ENCODE measurements around the gene ALDOB. TPM values are rescaled to one million over a fixed set of nuclear protein-coding genes. Genes with fewer than 3 reads are reported as not detected.

ALDOB gene
- total RNA-seq, 4 donors from 2014 or later, result 0.52 TPM; not detected in 3

- intact Hi-C loops (cut with DNase I; ENCODE audit: low total_unique reads), result no loop called here
- DNase-seq (ENCODE audit: low spot score in 2 of 2), result peak in 1 of 2 donors; percentile 37
- TF ChIP-seq POLR2A (IDR thresholded peaks at IDR 0.05) (no peak), CTCF (IDR thresholded peaks at IDR 0.05) (no peak)
- H3K4me3 ChIP-seq (ENCODE audit: low read depth, poor library complexity, severe bottlenecking), result no peak overlapping the region
- WGBS, 2 donors, result 18 to 55% methylated on average over 3 of the region's 3 CpGs
Measured at GRCh38 chr9:101478906-101479305, 43.3 kb upstream of the ALDOB start.

- H3K4me3 ChIP-seq (ENCODE audit: low read depth, poor library complexity, severe bottlenecking), result no peak overlapping the region
- WGBS, 2 donors, result 64 to 73% methylated on average over 4 of the region's 4 CpGs
- TF ChIP-seq CTCF (IDR thresholded peaks at IDR 0.05) (no peak), POLR2A (IDR thresholded peaks at IDR 0.05) (no peak)
- DNase-seq (ENCODE audit: low spot score in 2 of 2), result no peak
- intact Hi-C loops (cut with DNase I; ENCODE audit: low total_unique reads), result no loop called here
Measured at GRCh38 chr9:101478444-101478843, 42.9 kb upstream of the ALDOB start.

DNA sequence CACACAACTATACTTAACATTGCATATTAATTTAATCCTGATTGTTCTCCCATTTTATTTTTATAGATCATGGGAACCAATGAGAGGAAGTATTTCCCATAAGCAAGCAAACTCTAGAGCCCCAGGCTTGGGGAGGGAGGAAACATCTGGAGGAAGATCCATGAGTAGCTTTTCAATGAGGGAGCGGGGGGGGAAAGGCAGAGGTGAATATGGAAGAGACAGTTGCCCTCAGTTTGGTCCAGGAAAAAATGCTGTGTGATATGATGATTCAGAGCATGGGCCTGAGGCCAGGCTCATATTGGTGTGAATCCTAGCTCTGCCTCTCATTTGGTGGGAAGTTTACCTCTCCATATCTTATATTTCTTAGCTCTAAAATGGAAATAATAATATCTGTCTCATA is 42.2 kb upstream of the ALDOB start:
- no peak overlapping the region for H3K4me3 ChIP-seq (ENCODE audit: low read depth, poor library complexity, severe bottlenecking)
- DNase-seq (ENCODE audit: low spot score in 2 of 2), result peak in 1 of 2 donors; percentile 17
- intact Hi-C loops (cut with DNase I; ENCODE audit: low total_unique reads), result no loop called here
- WGBS, 2 donors, result 38 to 52% methylated on average over 1 of the region's 1 CpG
- TF ChIP-seq POLR2A (IDR thresholded peaks at IDR 0.05) (no peak), CTCF (IDR thresholded peaks at IDR 0.05) (no peak)

DNA sequence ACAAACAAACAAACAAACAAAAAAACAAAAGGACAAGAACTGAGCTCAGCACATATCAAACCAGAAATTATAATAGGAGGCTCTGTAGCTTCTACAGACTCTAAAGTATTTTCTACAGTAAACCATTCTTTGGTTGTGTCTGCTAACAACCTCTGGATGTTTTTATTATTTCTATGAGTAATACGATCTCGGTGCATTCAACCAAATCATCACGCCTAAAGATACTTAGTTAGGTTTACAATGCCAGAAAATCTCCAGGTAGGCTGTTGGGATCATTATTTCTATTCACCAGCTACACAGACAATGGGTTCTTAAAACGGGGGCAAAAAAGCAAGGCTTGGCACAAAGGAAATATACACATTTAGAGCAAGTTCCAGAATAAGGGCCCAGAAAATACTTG is 41.6 kb upstream of the ALDOB start:
- TF ChIP-seq CTCF (IDR thresholded peaks at IDR 0.05) (no peak), POLR2A (IDR thresholded peaks at IDR 0.05) (no peak)
- intact Hi-C loops (cut with DNase I; ENCODE audit: low total_unique reads), result no loop called here
- H3K4me3 ChIP-seq (ENCODE audit: low read depth, poor library complexity, severe bottlenecking), result no peak overlapping the region
- no peak for DNase-seq (ENCODE audit: low spot score in 2 of 2)
- 38 to 51% methylated on average over 4 of the region's 4 CpGs for WGBS, 2 donors

DNA sequence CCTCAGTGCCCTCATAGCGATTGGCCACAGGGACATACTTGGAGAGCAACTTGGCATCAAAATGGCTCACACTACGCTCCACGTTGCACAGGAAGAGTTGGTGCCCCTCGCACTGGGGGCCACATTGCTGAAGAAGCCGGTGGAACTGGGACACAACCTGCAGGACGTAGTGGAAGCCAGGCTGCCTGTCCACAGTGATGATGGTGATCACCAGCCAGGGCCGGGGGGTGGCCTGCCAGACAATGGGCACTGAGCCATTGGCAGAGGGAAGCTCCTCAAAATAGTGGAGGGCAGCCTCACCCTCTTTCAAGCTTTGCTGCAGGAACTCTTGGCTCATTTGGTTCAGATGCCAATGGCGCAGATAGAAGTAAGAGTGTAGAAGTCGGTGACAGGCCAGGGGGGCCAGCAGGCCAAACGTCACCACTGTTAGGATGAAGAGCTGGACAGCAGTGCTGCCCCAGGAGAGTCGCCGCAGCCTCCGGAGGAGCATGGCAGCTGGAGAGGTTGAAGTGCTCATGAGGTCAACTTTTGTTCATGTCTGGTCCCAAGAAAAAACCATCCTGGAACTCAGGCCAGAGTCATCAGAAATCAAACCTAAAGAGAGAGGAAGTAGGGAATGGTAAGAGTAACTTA is 41.1 kb upstream of the ALDOB start:
- TF ChIP-seq CTCF (IDR thresholded peaks at IDR 0.05) (no peak), POLR2A (IDR thresholded peaks at IDR 0.05) (no peak)
- no peak overlapping the region for H3K4me3 ChIP-seq (ENCODE audit: low read depth, poor library complexity, severe bottlenecking)
- DNase-seq (ENCODE audit: low spot score in 2 of 2), result no peak
- intact Hi-C loops (cut with DNase I; ENCODE audit: low total_unique reads), result no loop called here
- WGBS, 2 donors, result 95% methylated on average over 11 to 13 of the region's 13 CpGs

DNA sequence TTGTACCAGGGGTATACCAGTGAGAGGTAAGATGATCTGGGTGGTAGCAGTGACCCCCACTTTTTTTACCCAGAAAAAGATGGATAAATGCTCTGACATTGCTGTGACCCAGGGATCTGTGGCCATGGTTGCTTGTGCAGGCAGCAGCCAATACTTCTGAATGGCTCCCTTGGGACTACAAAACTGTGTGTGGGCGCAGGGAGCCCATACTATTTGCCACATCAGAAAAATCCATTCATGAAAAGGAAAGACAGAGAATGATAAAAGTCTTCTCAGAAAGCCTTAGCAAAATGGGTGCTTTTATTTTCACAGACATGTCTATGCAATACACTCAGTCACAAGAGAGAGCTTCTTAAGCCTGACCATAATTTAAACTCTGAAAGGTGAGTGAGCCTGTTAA is 37.3 kb upstream of the ALDOB start:
- TF ChIP-seq CTCF (IDR thresholded peaks at IDR 0.05) (no peak), POLR2A (IDR thresholded peaks at IDR 0.05) (no peak)
- 88% methylated on average over 1 of the region's 1 CpG for WGBS, 2 donors
- H3K4me3 ChIP-seq (ENCODE audit: low read depth, poor library complexity, severe bottlenecking), result no peak overlapping the region
- intact Hi-C loops (cut with DNase I; ENCODE audit: low total_unique reads), result no loop called here
- DNase-seq (ENCODE audit: low spot score in 2 of 2), result no peak
